Activated naive CD4-positive, alpha-beta T cell treated with anti-CD3 and anti-CD28 coated beads for 36 hours (primary cell): ENCODE data around the gene CCDC107. TPM values are rescaled to one million over a fixed set of nuclear protein-coding genes. Genes with fewer than 3 reads are reported as not detected.

ENCODE experiments used
- CTCF ChIA-PET: fragments of 350-600 bp; sonication (Branson Sonifier 250); formaldehyde crosslinking; loops from one replicate; lab custom pipeline; 2021; ENCODE audit warnings: antibody characterized with exemption; lab: Charles Lee
- DNase-seq: peaks from one replicate; pipeline ENCODE4 v3.0.0-alpha.2; 2020
- H3K27ac Mint-ChIP-seq: one replicate; pipeline ENCODE4 v1.8.0; 2021; ENCODE audit warnings: mild to moderate bottlenecking, mixed read lengths
- H3K27me3 Mint-ChIP-seq: one replicate; pipeline ENCODE4 v1.8.0; 2021; ENCODE audit warnings: low read depth, mixed read lengths
- H3K36me3 Mint-ChIP-seq: one replicate; pipeline ENCODE4 v1.8.0; 2021; ENCODE audit warnings: low read depth, mixed read lengths
- H3K4me1 Mint-ChIP-seq: one replicate; pipeline ENCODE4 v1.8.0; 2021; ENCODE audit warnings: low read depth, mixed read lengths
- H3K4me3 Mint-ChIP-seq: one replicate; pipeline ENCODE4 v1.8.0; 2021; ENCODE audit warnings: mild to moderate bottlenecking, moderate library complexity, mixed read lengths
- H3K9me3 Mint-ChIP-seq: one replicate; pipeline ENCODE4 v1.8.0; 2021; ENCODE audit warnings: mixed read lengths
- intact Hi-C: fragments of 100-400 bp; cut with micrococcal nuclease; formaldehyde crosslinking; loops from one replicate; pipeline ENCODE4 v1.15.1; 2023
- total RNA-seq, 2 experiments: library from RNA; stranded (reverse); gene quantifications; one replicate each; pipeline ENCODE4 v1.2.3, GENCODE V29; 2021

CCDC107 gene
- total RNA-seq, 2 experiments from 2014 or later, result 5.6 to 6.4 TPM

- Mint-ChIP-seq H3K9me3 (no peaks in the 10 kb centered on the region), H3K4me3 (no peak overlapping the region), H3K27me3 (no peaks in the 10 kb centered on the region), H3K36me3 (no peaks in the 10 kb centered on the region), H3K27ac (no peak overlapping the region), H3K4me1 (peaks cover 18% of the 10 kb centered on the region)
- CTCF ChIA-PET, result interaction anchor here (0.7 to 2.4 kb wide), 5 partner anchors 8 to 76 kb away, joined by 3 to 12 read pairs (median 6); partner anchors contain the start of genes CCDC107 and RMRP
- no peak for DNase-seq
- intact Hi-C loops, result no loop called here
Measured at GRCh38 chr9:35687306-35687705, 29.2 kb downstream of the CCDC107 start.

- intact Hi-C loops, result loop anchor here (1.0 to 2.0 kb wide), 2 partner anchors 29 to 45 kb away; partner anchors contain the start of genes CREB3 and TLN1
Measured at GRCh38 chr9:35687972-35688557, 30.0 kb downstream of the CCDC107 start.

GRCh38 chr9:35688558-35689541 lies 30.8 kb downstream of the CCDC107 start:
- Mint-ChIP-seq H3K36me3 (no peaks in the 10 kb centered on the region), H3K27me3 (no peaks in the 10 kb centered on the region), H3K27ac (no peak overlapping the region), H3K4me1 (peaks cover 18% of the 10 kb centered on the region), H3K9me3 (no peaks in the 10 kb centered on the region), H3K4me3 (peak overlapping the region; percentile 52)
- intact Hi-C loops, result loop anchor here (1.0 to 2.0 kb wide), 2 partner anchors 30 to 44 kb away; partner anchors contain the start of genes CREB3 and TLN1
- CTCF ChIA-PET, result interaction anchor here (1.2 to 2.4 kb wide), 7 partner anchors 7 to 78 kb away, joined by 3 to 12 read pairs (median 6); partner anchors contain the start of genes CCDC107 and RMRP
- peak; percentile 18 for DNase-seq

More at GRCh38 chr9:35687972-35688557, 30.0 kb downstream of the CCDC107 start:
- CTCF ChIA-PET, result interaction anchor here (0.6 to 2.4 kb wide), 10 partner anchors 8 to 137 kb away, joined by 3 to 12 read pairs (median 4); partner anchors contain the start of genes CCDC107 and RMRP
- Mint-ChIP-seq H3K4me1 (peaks cover 18% of the 10 kb centered on the region), H3K9me3 (no peaks in the 10 kb centered on the region), H3K4me3 (no peak overlapping the region), H3K27me3 (no peaks in the 10 kb centered on the region), H3K27ac (no peak overlapping the region), H3K36me3 (no peaks in the 10 kb centered on the region)
- no peak for DNase-seq

- intact Hi-C loops, result loop anchor here (2.0 kb wide), 2 partner anchors 25 to 43 kb away; partner anchors contain the start of genes ARHGEF39, CREB3 and TLN1
- no peaks in the 10 kb centered on the region for H3K27me3 Mint-ChIP-seq
- no peak for DNase-seq
- no peaks in the 10 kb centered on the region for H3K9me3 Mint-ChIP-seq
- H3K27ac Mint-ChIP-seq, result no peak within 1 kb of the TSS
- no peaks in the 10 kb centered on the region for H3K36me3 Mint-ChIP-seq
- H3K4me3 Mint-ChIP-seq, result peak within 1 kb of the TSS; percentile 78
- peaks cover 18% of the 10 kb centered on the region for H3K4me1 Mint-ChIP-seq
- CTCF ChIA-PET, result interaction anchor here (1.0 to 8.4 kb wide), 6 partner anchors 11 to 67 kb away, joined by 3 to 86 read pairs (median 4); partner anchors contain the start of genes ARHGEF39, CA9, CREB3 and TLN1
Measured at GRCh38 chr9:35689542-35690293, 31.6 kb downstream of the CCDC107 start, which contains the start of gene TPM2. Gene TPM2, minus strand, starts transcription at chr9:35689925. Its CDS starts 108 bp downstream, at chr9:35689817.

- Mint-ChIP-seq H3K4me1 (peaks cover 18% of the 10 kb centered on the region), H3K9me3 (no peaks in the 10 kb centered on the region), H3K36me3 (no peaks in the 10 kb centered on the region), H3K27me3 (no peaks in the 10 kb centered on the region), H3K27ac (no peak overlapping the region), H3K4me3 (peak overlapping the region; percentile 78)
- DNase-seq, result no peak
- intact Hi-C loops, result loop anchor here (2.0 kb wide), 1 partner anchor 25 kb away; the partner anchor contains the start of gene ARHGEF39
- CTCF ChIA-PET, result interaction anchor here (1.0 to 8.4 kb wide), 6 partner anchors 10 to 66 kb away, joined by 3 to 86 read pairs (median 4); partner anchors contain the start of genes ARHGEF39, CA9, CREB3 and TLN1
Measured at GRCh38 chr9:35690294-35690613, 32.2 kb downstream of the CCDC107 start.

- DNase-seq, result peak; percentile 43
- no peaks in the 10 kb centered on the region for H3K9me3 Mint-ChIP-seq
- CTCF ChIA-PET, result interaction anchor here (0.5 to 8.4 kb wide), 7 partner anchors 10 to 70 kb away, joined by 3 to 86 read pairs (median 3); partner anchors contain the start of genes ARHGEF39, CA9, CREB3 and TLN1
- peak overlapping the region; percentile 78 for H3K4me3 Mint-ChIP-seq
- intact Hi-C loops, result loop anchor here (2.0 kb wide), 1 partner anchor 26 kb away; the partner anchor contains the start of gene ARHGEF39
- H3K4me1 Mint-ChIP-seq, result peaks cover 18% of the 10 kb centered on the region
- no peaks in the 10 kb centered on the region for H3K27me3 Mint-ChIP-seq
- H3K27ac Mint-ChIP-seq, result no peak overlapping the region
- H3K36me3 Mint-ChIP-seq, result no peaks in the 10 kb centered on the region
Measured at GRCh38 chr9:35690614-35691333, 32.7 kb downstream of the CCDC107 start.

GRCh38 chr9:35691334-35691650 lies 33.2 kb downstream of the CCDC107 start:
- DNase-seq, result no peak
- no peak overlapping the region for H3K27ac Mint-ChIP-seq
- CTCF ChIA-PET, result interaction anchor here (0.8 to 8.4 kb wide), 5 partner anchors 9 to 75 kb away, joined by 3 to 86 read pairs (median 4); partner anchors contain the start of gene CA9
- intact Hi-C loops, result loop anchor here (2.0 kb wide), 1 partner anchor 26 kb away; the partner anchor contains the start of gene ARHGEF39
- H3K36me3 Mint-ChIP-seq, result peaks cover 1% of the 10 kb centered on the region
- H3K27me3 Mint-ChIP-seq, result no peaks in the 10 kb centered on the region
- H3K9me3 Mint-ChIP-seq, result no peaks in the 10 kb centered on the region
- H3K4me3 Mint-ChIP-seq, result peak overlapping the region; percentile 78
- H3K4me1 Mint-ChIP-seq, result peaks cover 18% of the 10 kb centered on the region

GRCh38 chr9:35691757-35692301 lies 33.7 kb downstream of the CCDC107 start:
- H3K27ac Mint-ChIP-seq, result no peak overlapping the region
- peaks cover 19% of the 10 kb centered on the region for H3K4me1 Mint-ChIP-seq
- DNase-seq, result no peak
- no peaks in the 10 kb centered on the region for H3K9me3 Mint-ChIP-seq
- CTCF ChIA-PET, result interaction anchor here (0.7 to 8.4 kb wide), 5 partner anchors 9 to 75 kb away, joined by 3 to 86 read pairs (median 3); partner anchors contain the start of genes CA9, CREB3 and TLN1
- H3K36me3 Mint-ChIP-seq, result peaks cover 6% of the 10 kb centered on the region
- intact Hi-C loops, result loop anchor here (2.0 kb wide), 1 partner anchor 27 kb away; the partner anchor contains the start of gene ARHGEF39
- H3K27me3 Mint-ChIP-seq, result no peaks in the 10 kb centered on the region
- H3K4me3 Mint-ChIP-seq, result peak overlapping the region; percentile 33

GRCh38 chr9:35695943-35696401 lies 37.9 kb downstream of the CCDC107 start:
- no peak for DNase-seq
- H3K4me1 Mint-ChIP-seq, result peaks cover 5% of the 10 kb centered on the region
- peaks cover 10% of the 10 kb centered on the region for H3K36me3 Mint-ChIP-seq
- CTCF ChIA-PET, result interaction anchor here (0.5 to 8.4 kb wide), 34 partner anchors 8 to 698 kb away, joined by 3 to 86 read pairs (median 6); partner anchors contain the start of genes ARHGEF39, CA9, CCDC107 and CREB3
- no peak overlapping the region for H3K27ac Mint-ChIP-seq
- intact Hi-C loops, result loop anchor here (1.0 kb wide), 1 partner anchor 50 kb away; no protein-coding TSS in a partner anchor
- H3K9me3 Mint-ChIP-seq, result no peaks in the 10 kb centered on the region
- no peak overlapping the region for H3K4me3 Mint-ChIP-seq
- H3K27me3 Mint-ChIP-seq, result no peaks in the 10 kb centered on the region
